Neural progenitor cell (in vitro differentiated cells): ENCODE data around the gene ACER1.

Experiments used
- CTCF ChIP-seq: fragments of 200-600 bp; sonication (generic); IDR thresholded peaks from 2 replicates; pipeline ENCODE4 v1.5.1; 2017; ENCODE audit warnings: antibody characterized with exemption, mild to moderate bottlenecking
- EZH2 ChIP-seq: fragments of 200-600 bp; sonication (generic); IDR thresholded peaks from 2 replicates; pipeline ENCODE4 v1.6.1; 2017; ENCODE audit warnings: antibody characterized with exemption, mild to moderate bottlenecking, moderate library complexity

- TF ChIP-seq CTCF (no peak), EZH2 (no peak)
Observed at GRCh38 chr19:6264803-6265202, 68.6 kb downstream of the ACER1 start.
